Measurements from ENCODE around the gene PSMB1. TPM values are rescaled to one million over a fixed set of nuclear protein-coding genes. Genes with fewer than 3 reads are reported as not detected.

The PSMB1 gene
- total and polyA plus RNA-seq, 9 of the 15 experiments (the other 6 are each of a cell fraction or from before 2014, with no cell fraction given), result 447 to 2,953 (median 884) TPM

- no peak for FAIRE-seq
- CTCF ChIA-PET (ENCODE audit: low intra/inter-chr PET ratio), result no interaction called here
- no peak overlapping the region for H3K9ac ChIP-seq (ENCODE audit: insufficient read depth in 1 of 2, low read depth in 2 of 2, low read length in 2 of 2)
- POLR2A ChIA-PET, result interaction anchor here (1.0 to 1.8 kb wide), 4 partner anchors 8 to 12 kb away, joined by 3 to 9 read pairs (median 6); partner anchors contain the start of gene PDCD2
- H4K20me1 ChIP-seq (replicated peaks; ENCODE audit: control insufficient read depth, insufficient read depth, low read length), result no peaks in the 10 kb centered on the region
- H3K36me3 ChIP-seq (ENCODE audit: control insufficient read depth, insufficient read depth, low read length), result no peaks in the 10 kb centered on the region
- no peak for ATAC-seq
- in situ Hi-C loops (cut with MboI) (no loop called here), intact Hi-C loops (cut with micrococcal nuclease) (no loop called here)
- no peaks in the 10 kb centered on the region for H3K9me1 ChIP-seq (ENCODE audit: control insufficient read depth, insufficient read depth, low read length)
- H3K4me1 ChIP-seq (replicated peaks in 1 of 2; ENCODE audit: control insufficient read depth in 2 of 2, insufficient read depth in 2 of 2, low read length in 2 of 2), result no peaks in the 10 kb centered on the region
- no peak for DNase-seq (ENCODE audit: extremely low read depth in 1 of 4, low spot score in 3 of 4)
- H3K27ac ChIP-seq (ENCODE audit: extremely low read depth, low read depth, low read length), result no peak overlapping the region
- BruUV-seq (replicated peaks), result no TSS peak
- H3K9me3 ChIP-seq (replicated peaks; ENCODE audit: control insufficient read depth, insufficient read depth, low read depth, low read length), result peaks cover 5% of the 10 kb centered on the region
- H3K27me3 ChIP-seq (ENCODE audit: control insufficient read depth in 2 of 2, insufficient read depth in 2 of 2, low read length in 2 of 2), result no peaks in the 10 kb centered on the region
- no peak overlapping the region for H2AFZ ChIP-seq (ENCODE audit: low read depth, low read length)
- no peaks in the 10 kb centered on the region for H3K79me2 ChIP-seq (ENCODE audit: control insufficient read depth, insufficient read depth, low read length)
- H3K4me3 ChIP-seq, result no peak overlapping the region
- no peak overlapping the region for H3K4me2 ChIP-seq (ENCODE audit: insufficient read depth, low read length)
- TF ChIP-seq THRAP3 (IDR thresholded peaks at IDR 0.05; ENCODE audit: borderline replicate concordance), result no peak
- TF ChIP-seq ZBTB7A (IDR thresholded peaks at IDR 0.05; ENCODE audit: borderline replicate concordance, control insufficient read depth, low read depth, low read length), result no peak
- no peak for TF ChIP-seq SOX6 (IDR thresholded peaks at IDR 0.05)
- TF ChIP-seq KAT8 (IDR thresholded peaks at IDR 0.05; ENCODE audit: low read depth), result no peak
- TF ChIP-seq ZSCAN29 (IDR thresholded peaks at IDR 0.05), result no peak
- TF ChIP-seq CUX1 (CRISPR knock-in tag; IDR thresholded peaks at IDR 0.05), result no peak
- TF ChIP-seq RBM34 (IDR thresholded peaks at IDR 0.05; ENCODE audit: borderline replicate concordance, insufficient read depth, low read length), result no peak
- TF ChIP-seq ZNF212 (CRISPR knock-in tag; IDR thresholded peaks at IDR 0.05), result no peak
- no peak for TF ChIP-seq ZNF407 (IDR thresholded peaks at IDR 0.05; ENCODE audit: low read depth)
- TF ChIP-seq HDAC8 (tag; IDR thresholded peaks at IDR 0.05), result no peak
- no peak for TF ChIP-seq ZNF253 (CRISPR knock-in tag; conservative IDR thresholded peaks at IDR 0.05)
Measured at GRCh38 chr6:170596426-170596825, 43.3 kb upstream of the PSMB1 start.

Data from K562 (cell line).